Measurements from ENCODE around the gene TMEM86B.

The TMEM86B gene

GRCh38 chr19:55240713-55241020 is 12.1 kb upstream of the TMEM86B start:
- TF ChIP-seq CSDC2 (CRISPR knock-in tag; IDR thresholded peaks at IDR 0.05) (no peak), SNAI2 (CRISPR knock-in tag; IDR thresholded peaks at IDR 0.05) (no peak), CREB5 (CRISPR knock-in tag; IDR thresholded peaks at IDR 0.05; ENCODE audit: low read depth) (no peak), PPARA (CRISPR knock-in tag; IDR thresholded peaks at IDR 0.05; ENCODE audit: borderline replicate concordance) (no peak), TSHZ2 (CRISPR knock-in tag; IDR thresholded peaks at IDR 0.05) (no peak)
- TF ChIP-seq, protein P1, sequence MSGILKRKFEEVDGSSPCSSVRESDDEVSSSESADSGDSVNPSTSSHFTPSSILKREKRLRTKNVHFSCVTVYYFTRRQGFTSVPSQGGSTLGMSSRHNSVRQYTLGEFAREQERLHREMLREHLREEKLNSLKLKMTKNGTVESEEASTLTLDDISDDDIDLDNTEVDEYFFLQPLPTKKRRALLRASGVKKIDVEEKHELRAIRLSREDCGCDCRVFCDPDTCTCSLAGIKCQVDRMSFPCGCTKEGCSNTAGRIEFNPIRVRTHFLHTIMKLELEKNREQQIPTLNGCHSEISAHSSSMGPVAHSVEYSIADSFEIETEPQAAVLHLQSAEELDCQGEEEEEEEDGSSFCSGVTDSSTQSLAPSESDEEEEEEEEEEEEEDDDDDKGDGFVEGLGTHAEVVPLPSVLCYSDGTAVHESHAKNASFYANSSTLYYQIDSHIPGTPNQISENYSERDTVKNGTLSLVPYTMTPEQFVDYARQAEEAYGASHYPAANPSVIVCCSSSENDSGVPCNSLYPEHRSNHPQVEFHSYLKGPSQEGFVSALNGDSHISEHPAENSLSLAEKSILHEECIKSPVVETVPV (CRISPR knock-in tag; IDR thresholded peaks at IDR 0.05), result no peak
- no peak for ATAC-seq

DNA sequence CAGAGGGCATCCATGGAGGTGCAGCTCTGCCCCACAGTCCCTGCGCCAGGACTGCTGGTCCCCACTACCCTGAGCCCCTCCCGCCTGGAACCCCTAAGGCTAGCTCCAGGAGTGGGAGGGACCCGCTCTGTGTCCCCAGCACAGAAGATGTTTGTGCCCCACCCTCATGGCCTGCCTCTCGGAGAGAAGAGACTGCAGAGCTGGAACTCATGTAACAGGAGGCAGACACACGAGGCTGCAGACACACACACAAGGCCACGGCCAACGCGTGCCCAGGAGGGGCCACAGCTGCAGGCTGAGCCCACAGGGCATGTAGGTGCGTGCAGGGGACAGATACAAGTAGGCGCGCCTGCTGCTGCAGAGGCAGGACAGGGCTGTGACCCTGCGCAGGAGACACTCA is 10.4 kb upstream of the TMEM86B start:
- ATAC-seq, result no peak
- TF ChIP-seq ISL1 (CRISPR knock-in tag; IDR thresholded peaks at IDR 0.05), result no peak
- no peak for TF ChIP-seq ZNF8 (CRISPR knock-in tag; IDR thresholded peaks at IDR 0.05)
- TF ChIP-seq GLIS3 (CRISPR knock-in tag; IDR thresholded peaks at IDR 0.05), result no peak
- no peak for TF ChIP-seq PPARA (CRISPR knock-in tag; IDR thresholded peaks at IDR 0.05; ENCODE audit: borderline replicate concordance)
- TF ChIP-seq, protein P2, sequence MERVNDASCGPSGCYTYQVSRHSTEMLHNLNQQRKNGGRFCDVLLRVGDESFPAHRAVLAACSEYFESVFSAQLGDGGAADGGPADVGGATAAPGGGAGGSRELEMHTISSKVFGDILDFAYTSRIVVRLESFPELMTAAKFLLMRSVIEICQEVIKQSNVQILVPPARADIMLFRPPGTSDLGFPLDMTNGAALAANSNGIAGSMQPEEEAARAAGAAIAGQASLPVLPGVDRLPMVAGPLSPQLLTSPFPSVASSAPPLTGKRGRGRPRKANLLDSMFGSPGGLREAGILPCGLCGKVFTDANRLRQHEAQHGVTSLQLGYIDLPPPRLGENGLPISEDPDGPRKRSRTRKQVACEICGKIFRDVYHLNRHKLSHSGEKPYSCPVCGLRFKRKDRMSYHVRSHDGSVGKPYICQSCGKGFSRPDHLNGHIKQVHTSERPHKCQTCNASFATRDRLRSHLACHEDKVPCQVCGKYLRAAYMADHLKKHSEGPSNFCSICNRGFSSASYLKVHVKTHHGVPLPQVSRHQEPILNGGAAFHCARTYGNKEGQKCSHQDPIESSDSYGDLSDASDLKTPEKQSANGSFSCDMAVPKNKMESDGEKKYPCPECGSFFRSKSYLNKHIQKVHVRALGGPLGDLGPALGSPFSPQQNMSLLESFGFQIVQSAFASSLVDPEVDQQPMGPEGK (CRISPR knock-in tag; IDR thresholded peaks at IDR 0.05; ENCODE audit: borderline replicate concordance), result no peak
- no peak for TF ChIP-seq CREB5 (CRISPR knock-in tag; IDR thresholded peaks at IDR 0.05; ENCODE audit: low read depth)

DNA sequence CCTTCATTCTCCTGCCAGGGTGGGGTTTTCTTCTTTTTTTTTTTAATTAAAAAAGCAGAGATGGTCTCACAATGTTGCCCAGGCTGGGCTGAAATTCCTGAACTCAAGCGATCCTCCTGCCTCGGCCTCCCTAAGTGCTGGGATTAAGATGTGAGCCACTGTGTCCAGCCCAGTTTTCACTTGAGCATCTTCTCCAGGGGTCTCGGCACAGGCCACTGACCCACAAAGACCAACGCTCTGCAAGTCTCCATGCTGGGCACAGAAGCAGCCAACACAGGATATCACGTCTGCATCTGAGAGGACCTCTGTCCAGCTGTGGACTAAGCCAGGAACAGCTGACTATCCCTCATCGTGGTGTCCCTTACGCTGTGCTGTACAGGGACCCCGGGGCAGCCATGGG is 9.5 kb upstream of the TMEM86B start:
- ATAC-seq, result no peak
- no peak for TF ChIP-seq ZFP3 (CRISPR knock-in tag; IDR thresholded peaks at IDR 0.05)
- TF ChIP-seq ZFP30 (CRISPR knock-in tag; IDR thresholded peaks at IDR 0.05), result no peak
- TF ChIP-seq RARB (CRISPR knock-in tag; IDR thresholded peaks at IDR 0.05), result no peak
- TF ChIP-seq, protein P2 (CRISPR knock-in tag; IDR thresholded peaks at IDR 0.05; ENCODE audit: borderline replicate concordance), result no peak
- no peak for TF ChIP-seq SNAI2 (CRISPR knock-in tag; IDR thresholded peaks at IDR 0.05)
- TF ChIP-seq TOX (CRISPR knock-in tag; IDR thresholded peaks at IDR 0.05; ENCODE audit: borderline replicate concordance), result no peak
- no peak for TF ChIP-seq PPARA (CRISPR knock-in tag; IDR thresholded peaks at IDR 0.05; ENCODE audit: borderline replicate concordance)
- no peak for TF ChIP-seq ARNTL (CRISPR knock-in tag; IDR thresholded peaks at IDR 0.05; ENCODE audit: borderline replicate concordance, low read depth)
- no peak for TF ChIP-seq GLIS3 (CRISPR knock-in tag; IDR thresholded peaks at IDR 0.05)
- TF ChIP-seq ZNF8 (CRISPR knock-in tag; IDR thresholded peaks at IDR 0.05), result no peak

DNA sequence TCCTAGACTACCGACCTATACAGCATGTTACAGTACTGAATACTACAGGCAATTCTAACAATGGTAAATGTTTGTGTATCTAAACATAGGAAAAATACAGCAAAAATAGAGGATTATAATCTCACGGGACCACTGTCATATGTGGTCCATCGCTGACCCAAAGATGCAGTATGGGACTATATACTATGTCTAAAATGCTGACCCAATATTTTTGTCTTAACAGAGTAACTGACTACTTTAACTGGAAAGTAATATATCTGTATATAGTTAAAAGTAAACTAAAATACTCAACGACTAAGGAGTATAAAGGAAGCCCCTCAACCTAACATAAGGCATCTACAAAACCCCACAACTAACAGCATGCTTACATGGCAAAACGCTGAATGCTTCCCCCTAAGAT is 4.4 kb upstream of the TMEM86B start:
- no peak for ATAC-seq
- no peak for TF ChIP-seq ARNTL (CRISPR knock-in tag; IDR thresholded peaks at IDR 0.05; ENCODE audit: borderline replicate concordance, low read depth)
- TF ChIP-seq TCF4 (CRISPR knock-in tag; IDR thresholded peaks at IDR 0.05; ENCODE audit: borderline replicate concordance), result no peak
- no peak for TF ChIP-seq OSR1 (CRISPR knock-in tag; IDR thresholded peaks at IDR 0.05)
- no peak for TF ChIP-seq ZFP3 (CRISPR knock-in tag; IDR thresholded peaks at IDR 0.05)
- TF ChIP-seq PPARA (CRISPR knock-in tag; IDR thresholded peaks at IDR 0.05; ENCODE audit: borderline replicate concordance), result no peak
- TF ChIP-seq CSDC2 (CRISPR knock-in tag; IDR thresholded peaks at IDR 0.05), result no peak
- TF ChIP-seq, protein P2 (CRISPR knock-in tag; IDR thresholded peaks at IDR 0.05; ENCODE audit: borderline replicate concordance), result no peak
- no peak for TF ChIP-seq SNAI2 (CRISPR knock-in tag; IDR thresholded peaks at IDR 0.05)
- TF ChIP-seq TOX (CRISPR knock-in tag; IDR thresholded peaks at IDR 0.05; ENCODE audit: borderline replicate concordance), result no peak
- no peak for TF ChIP-seq CREB5 (CRISPR knock-in tag; IDR thresholded peaks at IDR 0.05; ENCODE audit: low read depth)
- TF ChIP-seq ZNF565 (CRISPR knock-in tag; conservative IDR thresholded peaks at IDR 0.05; ENCODE audit: low read depth), result no peak
- no peak for TF ChIP-seq ZC3H10 (CRISPR knock-in tag; IDR thresholded peaks at IDR 0.05)
